Stimulated activated effector memory CD8-positive, alpha-beta T cell treated with anti-CD3 and anti-CD28 coated beads, Interleukin-12 subunit alpha, Interleukin-12 subunit beta, amount 100 ng/mL, for 72 hours (primary cell): ENCODE data around the gene FNDC3B.

Experiments used
- ATAC-seq: fragments of 150-1000 bp; cut with Tn5 transposase; 2 replicates; pipeline ENCODE4 v1.10.0; 2021
- DNase-seq, 2 donors: peaks; one replicate each; pipeline ENCODE4 v3.0.0; 2021 to 2022; ENCODE audit warnings: low spot score in 2 of 2
- H3K27ac Mint-ChIP-seq: one replicate; pipeline ENCODE4 v1.8.0; 2022; ENCODE audit warnings: mild to moderate bottlenecking, mixed read lengths
- H3K36me3 Mint-ChIP-seq: one replicate; pipeline ENCODE4 v1.8.0; 2022; ENCODE audit warnings: mild to moderate bottlenecking, mixed read lengths
- H3K4me1 Mint-ChIP-seq: one replicate; pipeline ENCODE4 v1.8.0; 2022; ENCODE audit warnings: mixed read lengths
- H3K4me3 Mint-ChIP-seq: one replicate; pipeline ENCODE4 v1.8.0; 2022; ENCODE audit warnings: mild to moderate bottlenecking, mixed read lengths
- H3K9me3 Mint-ChIP-seq: one replicate; pipeline ENCODE4 v1.8.0; 2022; ENCODE audit warnings: mixed read lengths

The FNDC3B gene

GRCh38 chr3:172142051-172142863 is 102.9 kb downstream of the FNDC3B start:
- H3K36me3 Mint-ChIP-seq: peaks cover 10% of the 10 kb centered on the region
- H3K9me3 Mint-ChIP-seq: no peaks in the 10 kb centered on the region
- ATAC-seq: no peak
- peak overlapping the region; percentile 29 for H3K27ac Mint-ChIP-seq
- no peak for DNase-seq
- H3K4me3 Mint-ChIP-seq: no peak overlapping the region
- H3K4me1 Mint-ChIP-seq: peaks cover 70% of the 10 kb centered on the region

- DNase-seq (no peak), ATAC-seq (no peak)
- H3K36me3 Mint-ChIP-seq: peaks cover 10% of the 10 kb centered on the region
- no peak overlapping the region for H3K4me3 Mint-ChIP-seq
- H3K4me1 Mint-ChIP-seq: peaks cover 67% of the 10 kb centered on the region
- no peaks in the 10 kb centered on the region for H3K9me3 Mint-ChIP-seq
- peak overlapping the region; percentile 29 for H3K27ac Mint-ChIP-seq
Observed at GRCh38 chr3:172142864-172143451, 103.6 kb downstream of the FNDC3B start.

GRCh38 chr3:172143739-172144497 is 104.5 kb downstream of the FNDC3B start:
- no peak for DNase-seq
- peaks cover 10% of the 10 kb centered on the region for H3K36me3 Mint-ChIP-seq
- H3K4me3 Mint-ChIP-seq: no peak overlapping the region
- no peak overlapping the region for H3K27ac Mint-ChIP-seq
- peaks cover 68% of the 10 kb centered on the region for H3K4me1 Mint-ChIP-seq
- no peaks in the 10 kb centered on the region for H3K9me3 Mint-ChIP-seq
- ATAC-seq: no peak

GRCh38 chr3:172144601-172145000 is 105.2 kb downstream of the FNDC3B start:
- DNase-seq: no peak
- Mint-ChIP-seq H3K9me3 (no peaks in the 10 kb centered on the region), H3K36me3 (peaks cover 10% of the 10 kb centered on the region), H3K27ac (peak overlapping the region; percentile 60), H3K4me3 (no peak overlapping the region), H3K4me1 (peaks cover 64% of the 10 kb centered on the region)
- ATAC-seq: no peak

- ATAC-seq: no peak
- no peak for DNase-seq
- Mint-ChIP-seq H3K36me3 (peaks cover 10% of the 10 kb centered on the region), H3K4me1 (peaks cover 61% of the 10 kb centered on the region), H3K9me3 (no peaks in the 10 kb centered on the region), H3K27ac (peak overlapping the region; percentile 60), H3K4me3 (no peak overlapping the region)
Observed at GRCh38 chr3:172145031-172145686, 105.8 kb downstream of the FNDC3B start.

GRCh38 chr3:172146349-172146748 is 107.0 kb downstream of the FNDC3B start:
- Mint-ChIP-seq H3K27ac (no peak overlapping the region), H3K4me3 (no peak overlapping the region)

GRCh38 chr3:172147113-172147818 is 107.9 kb downstream of the FNDC3B start:
- H3K4me3 Mint-ChIP-seq: no peak overlapping the region
- H3K4me1 Mint-ChIP-seq: peaks cover 42% of the 10 kb centered on the region
- ATAC-seq: no peak
- no peaks in the 10 kb centered on the region for H3K9me3 Mint-ChIP-seq
- DNase-seq: no peak
- H3K27ac Mint-ChIP-seq: no peak overlapping the region
- peaks cover 12% of the 10 kb centered on the region for H3K36me3 Mint-ChIP-seq

More at GRCh38 chr3:172146349-172146748, 107.0 kb downstream of the FNDC3B start:
- peaks cover 49% of the 10 kb centered on the region for H3K4me1 Mint-ChIP-seq
- ATAC-seq: no peak
- no peak for DNase-seq
- H3K36me3 Mint-ChIP-seq: peaks cover 10% of the 10 kb centered on the region
- H3K9me3 Mint-ChIP-seq: no peaks in the 10 kb centered on the region

GRCh38 chr3:172148241-172148640 is 108.9 kb downstream of the FNDC3B start:
- DNase-seq (no peak), ATAC-seq (no peak)
- Mint-ChIP-seq H3K4me1 (peaks cover 47% of the 10 kb centered on the region), H3K27ac (no peak overlapping the region), H3K4me3 (no peak overlapping the region), H3K9me3 (no peaks in the 10 kb centered on the region), H3K36me3 (peaks cover 17% of the 10 kb centered on the region)

GRCh38 chr3:172148702-172149565 is 109.6 kb downstream of the FNDC3B start:
- H3K27ac Mint-ChIP-seq: no peak overlapping the region
- peaks cover 51% of the 10 kb centered on the region for H3K4me1 Mint-ChIP-seq
- no peaks in the 10 kb centered on the region for H3K9me3 Mint-ChIP-seq
- no peak overlapping the region for H3K4me3 Mint-ChIP-seq
- peaks cover 17% of the 10 kb centered on the region for H3K36me3 Mint-ChIP-seq
- no peak for DNase-seq
- ATAC-seq: no peak

- DNase-seq: no peak
- Mint-ChIP-seq H3K4me1 (peaks cover 53% of the 10 kb centered on the region), H3K4me3 (no peak overlapping the region), H3K36me3 (peaks cover 11% of the 10 kb centered on the region), H3K27ac (no peak overlapping the region), H3K9me3 (no peaks in the 10 kb centered on the region)
- no peak for ATAC-seq
Observed at GRCh38 chr3:172150268-172150667, 110.9 kb downstream of the FNDC3B start.

GRCh38 chr3:172150913-172151650 is 111.7 kb downstream of the FNDC3B start:
- no peak for ATAC-seq
- peaks cover 57% of the 10 kb centered on the region for H3K4me1 Mint-ChIP-seq
- H3K36me3 Mint-ChIP-seq: peaks cover 11% of the 10 kb centered on the region
- no peak overlapping the region for H3K27ac Mint-ChIP-seq
- H3K9me3 Mint-ChIP-seq: no peaks in the 10 kb centered on the region
- DNase-seq: no peak
- no peak overlapping the region for H3K4me3 Mint-ChIP-seq

- DNase-seq (no peak), ATAC-seq (no peak)
- Mint-ChIP-seq H3K4me1 (peaks cover 52% of the 10 kb centered on the region), H3K36me3 (peaks cover 8% of the 10 kb centered on the region), H3K27ac (no peak overlapping the region), H3K9me3 (no peaks in the 10 kb centered on the region), H3K4me3 (peak overlapping the region; percentile 61)
Observed at GRCh38 chr3:172151651-172152649, 112.6 kb downstream of the FNDC3B start.
